HepG2 (cell line): ENCODE measurements around the gene DNAJC5. TPM values are rescaled to one million over a fixed set of nuclear protein-coding genes. Genes with fewer than 3 reads are reported as not detected.

Source experiments
- MTA1 ChIP-seq: sonication (generic); formaldehyde crosslinking; IDR thresholded peaks from 2 replicates; pipeline ENCODE4 v1.4.0; 2020; ENCODE audit warnings: missing genetic modification reagents, mild to moderate bottlenecking, borderline replicate concordance
- RFX1 ChIP-seq: fragments of 450-650 bp; IDR thresholded peaks from 2 replicates; pipeline ENCODE4 v1.6.1; 2017
- ZBTB7B ChIP-seq: sonication (generic); formaldehyde crosslinking; IDR thresholded peaks from 2 replicates; pipeline ENCODE4 v1.4.0; 2020; ENCODE audit warnings: missing genetic modification reagents
- ZFP41 ChIP-seq: sonication (generic); formaldehyde crosslinking; IDR thresholded peaks from 2 replicates; pipeline ENCODE4 v1.4.0; 2020; ENCODE audit warnings: mild to moderate bottlenecking, missing genetic modification reagents, borderline replicate concordance
- ZNF354B ChIP-seq: sonication (generic); formaldehyde crosslinking; IDR thresholded peaks from 2 replicates; pipeline ENCODE4 v1.8.0; 2022; ENCODE audit warnings: mild to moderate bottlenecking, missing genetic modification reagents
- ZNF550 ChIP-seq: sonication (generic); formaldehyde crosslinking; IDR thresholded peaks from 2 replicates; pipeline ENCODE4 v1.4.0; 2020; ENCODE audit warnings: mild to moderate bottlenecking, missing genetic modification reagents, borderline replicate concordance
- ZNF556 ChIP-seq: sonication (generic); formaldehyde crosslinking; IDR thresholded peaks from 2 replicates; pipeline ENCODE4 v1.4.0; 2020; ENCODE audit warnings: mild to moderate bottlenecking, missing genetic modification reagents, borderline replicate concordance
- ZNF883 ChIP-seq: sonication (generic); formaldehyde crosslinking; IDR thresholded peaks from 2 replicates; pipeline ENCODE4 v1.5.1; 2020; ENCODE audit warnings: mild to moderate bottlenecking, missing genetic modification reagents; ENCODE audit errors: not compliant biosample characterization
- polyA plus RNA-seq, 8 experiments: library from polyadenylated mRNA; depleted of rRNA in 3 of 8; stranded (reverse) in 7 of 8; unstranded in 1 of 8; fragments of >200 nt; fragmentation: Illumina TruSeq in 4 of 8; extraction: Trizol in 4 of 8; gene quantifications; 2 replicates each; pipeline versions ENCODE4 v1.2.1 to v1.2.3, GENCODE V29; 2011 to 2016; ENCODE audit warnings: low read depth in 4 of 8, missing spikeins in 1 of 8, mixed read lengths in 1 of 8; ENCODE audit not compliant: insufficient read depth in 1 of 8
- total RNA-seq, 5 experiments: library from RNA; depleted of rRNA; stranded (reverse); fragments of >200 nt; fragmentation: Illumina TruSeq; extraction: Trizol; gene quantifications; 2 replicates each; pipeline ENCODE4 v1.2.3, GENCODE V29; 2016; ENCODE audit warnings: low read depth in 1 of 5
- TF ChIP-seq, protein P1 (sequence below): sonication (generic); formaldehyde crosslinking; IDR thresholded peaks from 2 replicates; pipeline ENCODE4 v1.4.0; 2020; ENCODE audit warnings: missing genetic modification reagents

Gene DNAJC5
- total and polyA plus RNA-seq, 2 of the 13 experiments (the other 11 are each of a cell fraction or from before 2014, with no cell fraction given), result 42.8 to 64.5 TPM

- TF ChIP-seq ZNF354B (CRISPR knock-in tag) (no peak), RFX1 (no peak), ZNF883 (CRISPR knock-in tag) (peak; percentile 30), ZNF556 (CRISPR knock-in tag) (0 out of 2 replicates have a peak, but pooled peaks have one; percentile 52), ZNF550 (CRISPR knock-in tag) (peak; percentile 67; the same call in 1 of the 2 replicates), ZBTB7B (CRISPR knock-in tag) (no peak), ZFP41 (CRISPR knock-in tag) (peak; percentile 34; the same call in 1 of the 2 replicates), MTA1 (CRISPR knock-in tag) (0 out of 2 replicates have a peak, but pooled peaks have one; percentile 17)
- TF ChIP-seq, protein P1, sequence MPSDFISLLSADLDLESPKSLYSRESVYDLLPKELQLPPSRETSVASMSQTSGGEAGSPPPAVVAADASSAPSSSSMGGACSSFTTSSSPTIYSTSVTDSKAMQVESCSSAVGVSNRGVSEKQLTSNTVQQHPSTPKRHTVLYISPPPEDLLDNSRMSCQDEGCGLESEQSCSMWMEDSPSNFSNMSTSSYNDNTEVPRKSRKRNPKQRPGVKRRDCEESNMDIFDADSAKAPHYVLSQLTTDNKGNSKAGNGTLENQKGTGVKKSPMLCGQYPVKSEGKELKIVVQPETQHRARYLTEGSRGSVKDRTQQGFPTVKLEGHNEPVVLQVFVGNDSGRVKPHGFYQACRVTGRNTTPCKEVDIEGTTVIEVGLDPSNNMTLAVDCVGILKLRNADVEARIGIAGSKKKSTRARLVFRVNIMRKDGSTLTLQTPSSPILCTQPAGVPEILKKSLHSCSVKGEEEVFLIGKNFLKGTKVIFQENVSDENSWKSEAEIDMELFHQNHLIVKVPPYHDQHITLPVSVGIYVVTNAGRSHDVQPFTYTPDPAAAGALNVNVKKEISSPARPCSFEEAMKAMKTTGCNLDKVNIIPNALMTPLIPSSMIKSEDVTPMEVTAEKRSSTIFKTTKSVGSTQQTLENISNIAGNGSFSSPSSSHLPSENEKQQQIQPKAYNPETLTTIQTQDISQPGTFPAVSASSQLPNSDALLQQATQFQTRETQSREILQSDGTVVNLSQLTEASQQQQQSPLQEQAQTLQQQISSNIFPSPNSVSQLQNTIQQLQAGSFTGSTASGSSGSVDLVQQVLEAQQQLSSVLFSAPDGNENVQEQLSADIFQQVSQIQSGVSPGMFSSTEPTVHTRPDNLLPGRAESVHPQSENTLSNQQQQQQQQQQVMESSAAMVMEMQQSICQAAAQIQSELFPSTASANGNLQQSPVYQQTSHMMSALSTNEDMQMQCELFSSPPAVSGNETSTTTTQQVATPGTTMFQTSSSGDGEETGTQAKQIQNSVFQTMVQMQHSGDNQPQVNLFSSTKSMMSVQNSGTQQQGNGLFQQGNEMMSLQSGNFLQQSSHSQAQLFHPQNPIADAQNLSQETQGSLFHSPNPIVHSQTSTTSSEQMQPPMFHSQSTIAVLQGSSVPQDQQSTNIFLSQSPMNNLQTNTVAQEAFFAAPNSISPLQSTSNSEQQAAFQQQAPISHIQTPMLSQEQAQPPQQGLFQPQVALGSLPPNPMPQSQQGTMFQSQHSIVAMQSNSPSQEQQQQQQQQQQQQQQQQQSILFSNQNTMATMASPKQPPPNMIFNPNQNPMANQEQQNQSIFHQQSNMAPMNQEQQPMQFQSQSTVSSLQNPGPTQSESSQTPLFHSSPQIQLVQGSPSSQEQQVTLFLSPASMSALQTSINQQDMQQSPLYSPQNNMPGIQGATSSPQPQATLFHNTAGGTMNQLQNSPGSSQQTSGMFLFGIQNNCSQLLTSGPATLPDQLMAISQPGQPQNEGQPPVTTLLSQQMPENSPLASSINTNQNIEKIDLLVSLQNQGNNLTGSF (CRISPR knock-in tag), result 0 out of 2 replicates have a peak, but pooled peaks have one; percentile 11
Measured at GRCh38 chr20:63950701-63951397, 55.9 kb downstream of the DNAJC5 start (continued).
